HFFc6 (cell line): ENCODE data around the gene PTPRM. TPM values are rescaled to one million over a fixed set of nuclear protein-coding genes. Genes with fewer than 3 reads are reported as not detected.

ENCODE experiments used
- DNase-seq: peaks from one replicate; pipeline ENCODE4 v3.0.0-alpha.2; 2018
- H3K27ac Mint-ChIP-seq: 2 replicates; pipeline ENCODE4 v1.8.0; 2020; ENCODE audit warnings: mild to moderate bottlenecking, mixed read lengths
- H3K27me3 Mint-ChIP-seq: 2 replicates; pipeline ENCODE4 v1.8.0; 2021; ENCODE audit warnings: mild to moderate bottlenecking, moderate library complexity, mixed read lengths; ENCODE audit not compliant: insufficient read depth
- H3K36me3 Mint-ChIP-seq: 2 replicates; pipeline ENCODE4 v1.8.0; 2021; ENCODE audit warnings: low read depth, mixed read lengths
- H3K4me1 Mint-ChIP-seq: 2 replicates; pipeline ENCODE4 v1.8.0; 2020; ENCODE audit warnings: low read depth, mixed read lengths
- H3K4me3 Mint-ChIP-seq: 2 replicates; pipeline ENCODE4 v1.8.0; 2020; ENCODE audit warnings: mild to moderate bottlenecking, moderate library complexity, mixed read lengths
- H3K9me3 Mint-ChIP-seq: 2 replicates; pipeline ENCODE4 v1.8.0; 2020; ENCODE audit warnings: mild to moderate bottlenecking, mixed read lengths
- total RNA-seq, 6 experiments: library from RNA; stranded (reverse); fragmentation: NEBNext Ultra II Directional; extraction: Animal tissue kit (Norgen Biotek cat#: 25700); gene quantifications; 2 replicates in 1 of 6; 3 replicates in 5 of 6; pipeline ENCODE4 v1.2.3, GENCODE V29; 2021
- TF ChIP-seq, protein P1 (sequence below): fragments of 200-600 bp; sonication (generic); IDR thresholded peaks from 2 replicates; pipeline ENCODE4 v1.5.0; 2021; ENCODE audit warnings: antibody characterized with exemption, mild to moderate bottlenecking

PTPRM gene
- total RNA-seq, 6 experiments from 2014 or later = 39.4 to 49.8 (median 43.8) TPM

DNA sequence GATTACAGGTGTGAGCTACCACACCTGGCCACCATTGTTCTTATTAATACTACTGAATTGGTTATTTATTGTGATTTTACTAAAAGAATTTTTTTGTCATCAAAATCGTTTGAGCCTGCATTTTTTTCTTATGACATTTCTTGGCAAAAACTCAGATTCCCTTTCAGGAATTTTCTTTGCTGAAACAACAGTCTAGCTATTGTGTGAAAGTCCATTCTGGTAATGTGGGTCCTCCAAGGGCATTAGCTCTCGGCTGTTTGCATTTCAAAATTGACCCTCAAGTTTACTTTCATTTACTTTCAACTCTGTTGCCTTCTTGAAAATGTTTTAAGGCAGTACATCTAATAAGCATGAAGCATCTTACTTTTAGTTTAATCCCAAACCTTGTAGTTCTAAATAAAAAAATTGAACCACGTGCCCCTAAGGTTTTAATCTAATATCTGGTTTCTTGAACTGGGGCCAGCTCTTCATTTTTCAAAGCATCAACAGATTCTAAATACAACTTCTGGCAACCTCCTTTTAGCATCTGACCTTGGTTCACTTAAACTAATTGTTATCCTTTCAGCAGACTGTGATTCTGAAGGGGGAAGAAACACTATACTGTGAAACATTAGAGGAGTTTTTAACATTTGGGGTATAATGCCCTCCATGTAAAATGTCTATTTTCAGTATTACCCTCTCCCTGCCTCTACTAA is 716.9 kb downstream of the PTPRM start:
- H3K36me3 Mint-ChIP-seq = peaks cover 5% of the 10 kb centered on the region
- peak overlapping the region; percentile 43; the same call in 1 of the 2 replicates for H3K4me3 Mint-ChIP-seq
- peak overlapping the region; percentile 39 for H3K27ac Mint-ChIP-seq
- H3K27me3 Mint-ChIP-seq = no peaks in the 10 kb centered on the region; the same call in 1 of the 2 replicates
- H3K9me3 Mint-ChIP-seq = no peaks in the 10 kb centered on the region
- peak; percentile 57 for DNase-seq
- peaks cover 10% of the 10 kb centered on the region for H3K4me1 Mint-ChIP-seq
- TF ChIP-seq, protein P1, sequence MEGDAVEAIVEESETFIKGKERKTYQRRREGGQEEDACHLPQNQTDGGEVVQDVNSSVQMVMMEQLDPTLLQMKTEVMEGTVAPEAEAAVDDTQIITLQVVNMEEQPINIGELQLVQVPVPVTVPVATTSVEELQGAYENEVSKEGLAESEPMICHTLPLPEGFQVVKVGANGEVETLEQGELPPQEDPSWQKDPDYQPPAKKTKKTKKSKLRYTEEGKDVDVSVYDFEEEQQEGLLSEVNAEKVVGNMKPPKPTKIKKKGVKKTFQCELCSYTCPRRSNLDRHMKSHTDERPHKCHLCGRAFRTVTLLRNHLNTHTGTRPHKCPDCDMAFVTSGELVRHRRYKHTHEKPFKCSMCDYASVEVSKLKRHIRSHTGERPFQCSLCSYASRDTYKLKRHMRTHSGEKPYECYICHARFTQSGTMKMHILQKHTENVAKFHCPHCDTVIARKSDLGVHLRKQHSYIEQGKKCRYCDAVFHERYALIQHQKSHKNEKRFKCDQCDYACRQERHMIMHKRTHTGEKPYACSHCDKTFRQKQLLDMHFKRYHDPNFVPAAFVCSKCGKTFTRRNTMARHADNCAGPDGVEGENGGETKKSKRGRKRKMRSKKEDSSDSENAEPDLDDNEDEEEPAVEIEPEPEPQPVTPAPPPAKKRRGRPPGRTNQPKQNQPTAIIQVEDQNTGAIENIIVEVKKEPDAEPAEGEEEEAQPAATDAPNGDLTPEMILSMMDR = no peak

DNA sequence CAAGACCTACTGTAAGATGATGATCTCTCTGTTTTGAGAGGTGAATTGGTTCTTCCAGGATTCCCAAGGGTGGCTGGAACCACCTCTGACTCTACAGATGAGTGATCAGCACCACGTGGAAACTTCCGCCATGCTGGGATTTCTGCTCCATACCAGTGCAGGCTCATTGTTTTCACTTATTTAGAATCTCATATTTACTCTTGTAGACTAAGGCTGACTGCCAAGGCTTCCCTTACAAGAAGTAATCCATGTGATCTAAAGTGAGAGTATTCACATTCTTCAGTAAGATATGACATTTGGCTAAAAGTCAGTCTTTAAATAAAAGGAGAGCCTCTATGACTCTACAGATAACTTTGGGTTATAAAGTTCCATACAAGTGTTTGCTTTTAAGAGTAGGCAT is 719.2 kb downstream of the PTPRM start:
- TF ChIP-seq, protein P1 = no peak
- no peaks in the 10 kb centered on the region for H3K27me3 Mint-ChIP-seq
- no peak for DNase-seq

DNA sequence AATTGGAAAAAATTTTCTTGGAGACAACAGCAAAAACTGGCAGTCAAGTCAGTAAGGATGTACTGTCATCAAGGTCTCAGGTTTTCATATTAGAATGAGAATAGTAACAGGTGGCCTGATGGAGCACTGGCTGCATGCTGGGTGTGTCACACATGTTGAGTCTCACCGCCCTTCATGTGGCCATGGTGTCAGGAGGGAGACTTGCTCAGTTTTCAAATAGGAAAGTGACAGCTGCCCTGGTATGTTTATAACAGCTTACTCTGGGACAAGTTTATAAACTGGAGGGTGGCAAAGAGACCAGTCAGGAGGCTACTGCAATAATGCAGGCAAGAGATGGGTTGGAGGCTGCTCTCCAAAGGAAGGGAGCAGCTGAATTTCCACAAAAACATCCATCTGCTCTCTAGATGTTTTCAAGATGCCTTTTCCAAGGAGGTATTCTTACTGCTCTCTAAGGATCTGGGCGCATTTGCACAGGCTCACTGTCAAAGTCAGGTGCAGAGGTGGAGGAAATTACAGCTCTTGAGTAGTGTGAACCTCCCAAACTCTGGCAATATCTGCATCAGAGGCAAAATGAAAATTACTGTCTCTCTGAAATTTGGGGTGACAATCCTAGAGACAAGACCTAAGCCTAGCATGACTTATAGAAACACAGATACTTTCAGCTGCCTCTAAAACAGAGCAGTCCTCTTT is 720.2 kb downstream of the PTPRM start:
- Mint-ChIP-seq H3K27me3 (no peaks in the 10 kb centered on the region), H3K36me3 (peaks cover 5% of the 10 kb centered on the region), H3K4me1 (peaks cover 10% of the 10 kb centered on the region), H3K4me3 (no peak overlapping the region), H3K27ac (no peak overlapping the region), H3K9me3 (no peaks in the 10 kb centered on the region)
- TF ChIP-seq, protein P1 = no peak
- no peak for DNase-seq

More for the DNA sequence above, 719.2 kb downstream of the PTPRM start:
- H3K4me3 Mint-ChIP-seq = no peak overlapping the region
- H3K36me3 Mint-ChIP-seq = peaks cover 5% of the 10 kb centered on the region
- H3K9me3 Mint-ChIP-seq = no peaks in the 10 kb centered on the region
- peaks cover 10% of the 10 kb centered on the region for H3K4me1 Mint-ChIP-seq
- H3K27ac Mint-ChIP-seq = no peak overlapping the region

DNA sequence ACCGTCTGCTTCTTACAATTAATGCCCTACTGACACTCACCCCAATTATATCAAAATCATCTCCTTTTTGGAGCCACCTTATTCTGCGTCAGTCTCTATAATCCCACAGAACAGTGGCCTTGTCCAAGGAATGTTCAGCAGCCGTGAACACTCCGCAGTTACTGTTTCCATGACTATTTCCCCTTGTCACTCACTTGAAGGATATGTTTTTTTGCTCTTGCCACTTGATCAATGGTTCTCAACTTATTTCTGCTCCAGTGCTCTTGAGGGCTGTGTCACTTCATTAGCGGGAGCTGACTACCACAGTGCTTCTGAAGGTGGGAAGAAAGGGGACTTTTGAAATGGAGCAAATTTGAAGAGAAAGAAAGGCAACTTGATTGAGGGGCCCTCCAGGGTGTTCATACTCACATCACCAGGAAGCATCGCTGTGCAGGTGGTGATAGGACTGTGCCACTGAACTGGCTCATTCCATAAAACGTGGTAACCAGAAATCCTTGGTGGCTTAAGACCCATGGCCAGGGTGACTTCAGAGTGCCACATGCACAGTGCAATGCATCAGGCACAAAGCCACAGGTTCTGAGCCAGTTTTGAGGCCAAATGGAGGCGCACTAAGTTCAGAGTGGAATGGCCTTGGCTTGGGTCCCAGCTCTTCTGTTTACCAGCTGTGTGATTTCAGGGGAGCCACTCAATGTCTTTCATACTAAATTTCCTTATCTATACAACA is 721.5 kb downstream of the PTPRM start:
- H3K9me3 Mint-ChIP-seq = no peaks in the 10 kb centered on the region
- H3K4me1 Mint-ChIP-seq = peaks cover 9% of the 10 kb centered on the region
- no peaks in the 10 kb centered on the region for H3K27me3 Mint-ChIP-seq
- H3K36me3 Mint-ChIP-seq = peaks cover 5% of the 10 kb centered on the region
- TF ChIP-seq, protein P1 = no peak
- no peak overlapping the region for H3K4me3 Mint-ChIP-seq
- no peak for DNase-seq
- no peak overlapping the region for H3K27ac Mint-ChIP-seq

DNA sequence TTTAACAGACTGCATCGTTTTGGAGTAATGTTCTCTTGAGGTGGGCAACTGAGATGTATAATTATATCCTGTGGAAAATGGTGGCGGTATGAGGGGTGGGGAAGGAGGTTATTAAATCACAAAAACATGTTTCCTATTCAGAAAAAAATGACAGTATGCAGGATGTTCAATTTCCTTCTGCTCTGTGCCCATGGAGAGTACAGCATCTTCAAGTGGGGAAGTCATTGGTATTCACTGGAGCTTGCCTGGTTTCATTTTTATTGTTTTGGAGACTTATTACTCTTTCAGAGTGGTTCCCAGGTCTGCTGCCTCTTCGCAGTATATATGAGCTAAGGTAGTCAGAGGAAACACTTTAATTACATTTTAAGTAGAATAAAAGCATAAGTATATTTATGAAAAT is 723.3 kb downstream of the PTPRM start:
- TF ChIP-seq, protein P1 = no peak
- DNase-seq = no peak
- no peak overlapping the region for H3K4me3 Mint-ChIP-seq
- H3K27me3 Mint-ChIP-seq = no peaks in the 10 kb centered on the region
- no peaks in the 10 kb centered on the region for H3K4me1 Mint-ChIP-seq
- H3K36me3 Mint-ChIP-seq = peaks cover 5% of the 10 kb centered on the region
- H3K27ac Mint-ChIP-seq = no peak overlapping the region
- H3K9me3 Mint-ChIP-seq = no peaks in the 10 kb centered on the region
